ENCODE data around the gene SPCS3. TPM values are rescaled to one million over a fixed set of nuclear protein-coding genes. Genes with fewer than 3 reads are reported as not detected.
A peak's percentile ranks its signal among the peaks of the same experiment; 100 is the strongest.
"Not testable (repeated sequence)": the region's sequence is repeated elsewhere in the genome, so short reads cannot be mapped to it uniquely, and the experiment has no call there.

Gene SPCS3
- total RNA-seq, 3 donors from 2014 or later = 53.1 to 80.2 (median 75.1) TPM

- H3K36me3 ChIP-seq = no peaks in the 10 kb centered on the region
- intact Hi-C loops (cut with DNase I; ENCODE audit: low total_unique reads) = no loop called here
- H3K4me1 ChIP-seq = peaks cover 0 to 9% of the 10 kb centered on the region in 2 donors
- H3K27ac ChIP-seq = peak overlapping the region; percentile 96 to 97
- H3K9me3 ChIP-seq = no peaks in the 10 kb centered on the region
- no peak for DNase-seq (ENCODE audit: low spot score in 2 of 2)
- H3K4me3 ChIP-seq = peak overlapping the region; percentile 86 to 98 (median 94)
- no peak for TF ChIP-seq POLR2AphosphoS5 (IDR thresholded peaks at IDR 0.05)
- TF ChIP-seq POLR2A (IDR thresholded peaks at IDR 0.05) = no peak
- no peak for TF ChIP-seq CTCF (IDR thresholded peaks at IDR 0.05)
- H3K27me3 ChIP-seq = no peaks in the 10 kb centered on the region
Observed at GRCh38 chr4:176320976-176321361, 1.2 kb downstream of the SPCS3 start.

DNA sequence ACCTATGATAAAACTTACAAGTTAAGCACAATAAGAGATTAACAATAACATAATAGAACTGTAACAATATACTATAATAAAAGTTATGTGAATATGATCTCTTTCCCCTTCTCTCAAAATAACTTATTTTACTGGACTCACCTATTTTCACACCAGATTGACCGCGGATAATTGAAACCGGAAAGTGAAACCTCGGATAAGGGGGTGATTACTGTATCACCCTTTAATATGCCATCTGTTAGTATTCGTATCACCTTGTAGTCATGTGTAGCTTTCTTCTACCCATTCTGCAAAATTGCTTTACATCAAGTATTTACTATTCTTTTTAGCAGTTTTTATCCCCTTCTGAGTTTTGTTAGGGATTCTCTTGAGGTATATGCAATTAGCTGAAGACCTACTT, 1.8 kb downstream of the SPCS3 start:
- Histone ChIP-seq H3K27ac (peak overlapping the region in 1 of 2 donors; percentile 96), H3K36me3 (no peaks in the 10 kb centered on the region), H3K4me1 (peaks cover 0 to 9% of the 10 kb centered on the region in 2 donors), H3K4me3 (peak overlapping the region in 2 of 3 donors; percentile 86 to 98), H3K27me3 (no peaks in the 10 kb centered on the region), H3K9me3 (no peaks in the 10 kb centered on the region)
- intact Hi-C loops (cut with DNase I; ENCODE audit: low total_unique reads) = no loop called here
- DNase-seq (ENCODE audit: low spot score in 2 of 2) = no peak
- no peak for TF ChIP-seq POLR2AphosphoS5 (IDR thresholded peaks at IDR 0.05)
- no peak for TF ChIP-seq POLR2A (IDR thresholded peaks at IDR 0.05)
- no peak for TF ChIP-seq CTCF (IDR thresholded peaks at IDR 0.05)

- Histone ChIP-seq H3K27ac (no peak overlapping the region), H3K4me1 (peaks cover 0 to 9% of the 10 kb centered on the region in 2 donors), H3K27me3 (no peaks in the 10 kb centered on the region), H3K4me3 (no peak overlapping the region), H3K9me3 (no peaks in the 10 kb centered on the region), H3K36me3 (no peaks in the 10 kb centered on the region)
- intact Hi-C loops (cut with DNase I; ENCODE audit: low total_unique reads) = no loop called here
- no peak for TF ChIP-seq CTCF (IDR thresholded peaks at IDR 0.05)
- DNase-seq (ENCODE audit: low spot score in 2 of 2) = no peak
Observed at GRCh38 chr4:176323511-176324160, 3.9 kb downstream of the SPCS3 start.

DNA sequence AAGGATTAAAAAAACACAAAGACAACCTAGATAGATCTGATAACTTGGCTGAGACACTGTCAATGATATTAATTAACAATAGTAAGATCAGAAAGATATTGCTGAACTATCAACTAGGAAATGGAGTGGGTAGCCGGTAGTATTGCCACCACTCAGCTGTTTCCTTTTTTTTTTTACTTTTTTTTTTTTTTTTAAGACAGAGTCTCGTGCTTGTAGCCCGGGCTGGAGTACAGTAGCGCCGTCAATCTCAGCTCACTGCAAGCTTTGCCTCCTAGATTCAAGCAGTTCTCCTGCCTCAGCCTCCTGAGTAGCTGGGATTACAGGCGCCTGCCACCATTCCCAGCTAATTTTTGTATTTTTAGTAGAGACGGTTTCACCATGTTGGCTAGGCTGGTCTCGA, 5.1 kb downstream of the SPCS3 start:
- intact Hi-C loops (cut with DNase I; ENCODE audit: low total_unique reads); H3K4me3 ChIP-seq; H3K9me3 ChIP-seq; DNase-seq (ENCODE audit: low spot score in 2 of 2); H3K4me1 ChIP-seq; H3K36me3 ChIP-seq; H3K27me3 ChIP-seq; H3K27ac ChIP-seq: not testable (repeated sequence)

- intact Hi-C loops (cut with DNase I; ENCODE audit: low total_unique reads) = no loop called here
- Histone ChIP-seq H3K27me3 (no peaks in the 10 kb centered on the region), H3K27ac (no peak overlapping the region), H3K36me3 (peaks cover 4% of the 10 kb centered on the region), H3K4me3 (no peak overlapping the region), H3K4me1 (no peaks in the 10 kb centered on the region), H3K9me3 (no peaks in the 10 kb centered on the region)
- DNase-seq (ENCODE audit: low spot score in 2 of 2) = no peak
- TF ChIP-seq CTCF (IDR thresholded peaks at IDR 0.05) (no peak), POLR2A (IDR thresholded peaks at IDR 0.05) (no peak), POLR2AphosphoS5 (IDR thresholded peaks at IDR 0.05) (no peak)
Observed at GRCh38 chr4:176333076-176333475, 13.3 kb downstream of the SPCS3 start.

DNA sequence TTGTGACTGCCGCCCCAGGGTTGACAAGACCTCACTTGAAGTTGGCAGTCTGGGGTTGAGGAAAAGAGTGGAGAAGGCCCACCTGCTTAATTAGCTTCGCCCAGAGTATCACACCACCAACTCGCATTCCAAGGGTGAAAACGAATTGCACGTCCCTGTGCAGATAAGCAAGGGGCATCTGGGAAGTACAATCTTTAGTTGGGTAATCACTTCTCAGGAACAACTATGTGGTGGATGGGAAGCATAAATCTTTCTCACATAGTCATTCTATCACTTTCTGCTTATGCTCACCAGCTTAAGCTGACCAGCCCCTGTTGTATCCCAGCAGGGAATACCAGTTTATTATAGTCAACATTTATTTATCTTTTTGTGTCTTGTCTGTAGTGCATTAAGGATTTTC, 14.3 kb downstream of the SPCS3 start:
- Histone ChIP-seq H3K9me3 (no peaks in the 10 kb centered on the region), H3K27me3 (no peaks in the 10 kb centered on the region), H3K4me1 (no peaks in the 10 kb centered on the region), H3K27ac (no peak overlapping the region), H3K36me3 (peaks cover 4% of the 10 kb centered on the region), H3K4me3 (no peak overlapping the region)
- TF ChIP-seq POLR2A (IDR thresholded peaks at IDR 0.05) (no peak), CTCF (IDR thresholded peaks at IDR 0.05) (no peak), POLR2AphosphoS5 (IDR thresholded peaks at IDR 0.05) (no peak)
- no peak for DNase-seq (ENCODE audit: low spot score in 2 of 2)
- intact Hi-C loops (cut with DNase I; ENCODE audit: low total_unique reads) = no loop called here
